Measurements from ENCODE around the gene TARBP2. TPM values are rescaled to one million over a fixed set of nuclear protein-coding genes. Genes with fewer than 3 reads are reported as not detected.

Gene TARBP2
- total RNA-seq, 2 experiments from 2014 or later, result 51.5 to 53.6 TPM

DNA sequence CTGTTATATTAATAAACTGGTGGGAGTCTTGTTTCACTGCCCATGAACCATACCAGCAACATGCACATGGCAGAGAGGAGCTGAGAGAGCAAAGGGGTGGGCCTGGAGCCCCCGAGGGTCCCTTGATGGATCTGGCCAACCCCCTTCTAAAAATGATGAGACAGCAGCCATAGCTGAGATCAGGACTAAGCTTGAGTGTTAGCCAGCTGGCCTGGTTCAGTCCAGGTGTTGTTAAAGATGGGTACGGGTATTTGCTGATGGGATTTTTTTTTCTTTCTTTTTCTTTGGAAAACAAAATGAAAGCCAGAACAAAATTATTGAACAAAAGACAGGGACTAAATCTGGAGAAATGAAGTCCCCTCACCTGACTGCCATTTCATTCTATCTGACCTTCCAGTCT is 33.2 kb upstream of the TARBP2 start:
- POLR2A ChIA-PET, result interaction anchor here (0.7 to 0.9 kb wide), 2 partner anchors 16 to 33 kb away, joined by 3 to 4 read pairs; partner anchors contain the start of gene TARBP2

DNA sequence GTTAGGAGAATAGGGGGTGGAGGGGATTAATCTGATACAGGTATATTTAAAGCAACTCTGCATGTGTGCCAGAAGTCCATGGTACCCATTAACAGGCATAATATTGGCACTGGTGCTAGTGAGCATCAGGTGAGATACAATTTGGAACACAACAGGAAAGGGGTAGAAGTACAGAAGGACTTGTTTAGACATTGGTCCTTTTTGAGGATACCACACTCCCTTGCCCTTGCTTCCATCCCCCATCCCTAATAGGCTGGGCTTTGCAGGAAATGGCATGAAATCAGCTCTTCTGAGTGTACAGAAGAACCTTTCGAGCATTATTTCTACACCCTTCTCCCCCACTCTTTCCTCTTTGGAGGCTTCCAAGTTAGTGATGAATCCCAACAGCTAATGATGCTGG is 32.8 kb upstream of the TARBP2 start:
- ChIA-PET CTCF (no interaction called here), POLR2A (interaction anchor here (0.6 to 0.9 kb wide), 2 partner anchors 8 to 33 kb away, joined by 3 to 4 read pairs; partner anchors contain the start of gene TARBP2)

More for the DNA sequence above, 33.2 kb upstream of the TARBP2 start:
- CTCF ChIA-PET, result no interaction called here

DNA sequence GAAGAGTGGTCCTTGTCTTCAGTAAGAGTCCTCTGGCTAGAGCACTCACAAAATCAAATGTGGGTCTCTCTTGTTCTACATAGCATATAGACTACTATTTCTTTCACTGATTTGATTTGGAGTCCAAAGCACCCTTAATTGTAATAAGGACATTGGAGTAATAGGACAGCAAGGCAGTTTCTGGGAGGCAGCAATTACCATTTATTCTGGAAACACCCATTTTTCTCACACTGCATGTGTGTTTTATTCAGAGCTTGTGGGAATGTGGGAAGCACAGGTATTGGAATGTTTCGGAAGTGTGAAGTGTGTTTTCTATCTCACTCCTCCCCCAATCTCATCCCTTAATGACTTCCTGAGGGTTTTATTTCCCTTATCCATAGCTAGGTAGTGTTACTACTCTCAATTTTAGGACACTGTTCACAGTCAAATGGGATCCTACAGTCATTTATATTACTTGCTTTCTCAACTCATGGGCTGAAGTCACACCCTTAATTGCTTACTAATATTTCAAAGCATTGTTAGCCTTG is 29.0 kb upstream of the TARBP2 start:
- CTCF ChIA-PET, result interaction anchor here (0.5 to 1.5 kb wide), 4 partner anchors 15 to 136 kb away, joined by 3 read pairs; partner anchors contain the start of genes AMHR2 and SP7
- POLR2A ChIA-PET, result interaction anchor here (0.6 kb wide), 2 partner anchors 36 to 204 kb away, joined by 10 read pairs; no protein-coding TSS in a partner anchor

DNA sequence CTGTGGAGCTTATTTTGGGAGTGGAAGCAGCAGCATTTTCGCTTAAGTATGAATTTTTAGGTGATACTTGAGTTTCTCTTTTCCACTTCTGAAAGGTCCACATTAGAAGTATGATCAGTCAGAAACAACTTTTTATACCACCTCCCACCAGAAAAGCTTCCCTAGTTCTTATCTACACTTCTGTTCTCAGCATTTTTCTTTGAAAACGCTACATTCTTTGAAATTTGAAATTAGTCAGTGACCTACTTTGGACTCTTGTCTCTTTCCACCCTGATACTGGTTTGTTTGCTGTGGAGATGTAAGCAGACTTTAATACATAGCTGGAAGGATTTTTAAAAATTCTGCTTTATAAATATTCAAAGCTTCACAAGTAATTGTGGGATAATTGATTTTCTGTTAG is 27.0 kb upstream of the TARBP2 start:
- POLR2A ChIA-PET, result interaction anchor here (0.6 to 2.8 kb wide), 2 partner anchors 19 to 149 kb away, joined by 6 to 13 read pairs; no protein-coding TSS in a partner anchor
- CTCF ChIA-PET, result interaction anchor here (0.6 to 3.0 kb wide), 8 partner anchors 8 to 150 kb away, joined by 3 to 11 read pairs (median 4); no protein-coding TSS in a partner anchor

DNA sequence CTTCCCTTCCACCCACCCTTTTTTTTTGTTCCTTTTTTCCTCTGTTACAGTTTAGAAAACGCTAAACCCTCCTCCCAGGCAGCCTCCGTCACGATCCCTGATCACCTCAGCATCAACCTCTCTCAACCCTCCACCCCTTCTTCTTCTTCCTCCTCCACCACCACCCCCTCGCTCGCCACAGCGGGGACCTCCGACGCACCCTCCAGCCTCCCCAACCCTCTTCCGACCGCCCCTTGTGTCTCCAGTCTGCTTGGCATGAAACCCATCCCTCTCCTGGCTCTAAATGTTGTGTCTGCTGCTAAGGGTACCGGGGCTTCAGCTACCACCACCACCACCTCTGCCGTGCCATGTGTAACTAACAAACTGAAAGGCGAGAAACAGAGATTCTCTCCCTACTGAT is 26.3 kb upstream of the TARBP2 start:
- CTCF ChIA-PET, result interaction anchor here (1.0 to 3.0 kb wide), 4 partner anchors 9 to 150 kb away, joined by 3 to 11 read pairs (median 5); no protein-coding TSS in a partner anchor
- POLR2A ChIA-PET, result interaction anchor here (0.5 to 2.8 kb wide), 3 partner anchors 14 to 26 kb away, joined by 3 to 13 read pairs (median 3); partner anchors contain the start of gene TARBP2

DNA sequence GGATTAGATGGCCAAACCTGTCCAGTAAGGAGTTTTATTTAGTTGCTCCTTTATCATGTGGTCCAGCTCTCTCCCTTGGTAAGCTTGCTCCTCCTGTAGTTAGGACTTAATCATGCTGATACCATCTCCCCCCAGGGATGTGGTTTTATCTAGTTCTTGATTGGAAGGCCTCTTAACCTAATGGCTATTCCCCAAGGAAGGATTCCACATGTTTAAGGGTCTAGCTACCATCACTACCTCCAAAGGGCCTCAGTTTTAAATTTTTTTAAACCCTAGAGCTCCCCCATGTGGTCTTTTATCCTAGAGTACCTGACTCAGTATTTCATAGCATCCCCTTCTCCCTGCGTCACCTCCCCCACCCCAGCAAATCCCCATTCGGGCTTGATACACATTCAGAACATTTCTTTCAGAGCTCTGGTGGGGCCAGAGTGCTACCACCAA is 24.3 kb upstream of the TARBP2 start:
- ChIA-PET POLR2A (interaction anchor here (0.6 to 1.4 kb wide), 2 partner anchors 8 to 24 kb away, joined by 3 to 5 read pairs; partner anchors contain the start of gene TARBP2), CTCF (interaction anchor here (0.7 to 3.0 kb wide), 7 partner anchors 10 to 32 kb away, joined by 3 to 11 read pairs (median 3); no protein-coding TSS in a partner anchor)

DNA sequence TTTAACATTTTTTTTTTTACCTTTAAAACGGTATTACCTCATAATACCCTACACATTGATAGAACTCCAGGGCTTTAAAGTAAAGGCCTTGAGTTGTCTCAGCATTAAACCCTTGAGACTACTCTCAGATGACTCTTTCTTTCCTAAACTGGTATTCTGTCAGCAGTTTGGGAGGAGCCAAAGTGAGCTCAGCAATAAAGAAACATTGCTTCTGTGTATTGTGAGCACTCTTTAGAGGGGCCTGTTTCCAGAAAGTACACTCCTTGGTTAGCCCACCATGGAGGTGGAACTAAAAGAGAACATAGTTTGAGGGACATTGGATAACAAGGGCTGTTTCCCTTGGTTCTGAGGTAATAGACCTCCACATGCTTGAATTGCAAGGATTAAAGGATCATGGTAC is 22.2 kb upstream of the TARBP2 start:
- ChIA-PET POLR2A (interaction anchor here (0.6 to 1.6 kb wide), 5 partner anchors 13 to 183 kb away, joined by 3 to 8 read pairs (median 3); no protein-coding TSS in a partner anchor), CTCF (interaction anchor here (0.9 to 1.7 kb wide), 7 partner anchors 9 to 127 kb away, joined by 3 to 5 read pairs (median 4); partner anchors contain the start of gene TARBP2)

DNA sequence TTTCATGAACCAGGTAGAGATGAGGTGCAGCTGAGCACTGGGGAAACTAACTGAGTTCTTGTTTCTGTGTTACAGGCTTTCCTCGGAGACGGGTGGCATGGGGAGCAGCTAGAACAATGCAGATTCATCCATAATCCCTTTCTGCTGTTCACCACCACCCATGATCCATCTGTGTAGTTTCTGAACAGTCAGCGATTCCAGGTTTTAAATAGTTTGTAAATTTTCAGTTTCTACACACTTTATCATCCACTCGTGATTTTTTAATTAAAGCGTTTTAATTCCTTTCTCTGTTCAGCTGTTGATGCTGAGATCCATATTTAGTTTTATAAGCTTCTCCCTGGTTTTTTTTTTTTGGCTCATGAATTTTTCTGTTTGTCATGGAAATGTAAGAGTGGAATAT is 21.8 kb upstream of the TARBP2 start:
- POLR2A ChIA-PET, result interaction anchor here (0.6 kb wide), 4 partner anchors 20 to 184 kb away, joined by 3 to 8 read pairs (median 5); no protein-coding TSS in a partner anchor
- CTCF ChIA-PET, result interaction anchor here (1.0 to 1.7 kb wide), 4 partner anchors 13 to 127 kb away, joined by 3 to 4 read pairs (median 4); partner anchors contain the start of gene TARBP2

DNA sequence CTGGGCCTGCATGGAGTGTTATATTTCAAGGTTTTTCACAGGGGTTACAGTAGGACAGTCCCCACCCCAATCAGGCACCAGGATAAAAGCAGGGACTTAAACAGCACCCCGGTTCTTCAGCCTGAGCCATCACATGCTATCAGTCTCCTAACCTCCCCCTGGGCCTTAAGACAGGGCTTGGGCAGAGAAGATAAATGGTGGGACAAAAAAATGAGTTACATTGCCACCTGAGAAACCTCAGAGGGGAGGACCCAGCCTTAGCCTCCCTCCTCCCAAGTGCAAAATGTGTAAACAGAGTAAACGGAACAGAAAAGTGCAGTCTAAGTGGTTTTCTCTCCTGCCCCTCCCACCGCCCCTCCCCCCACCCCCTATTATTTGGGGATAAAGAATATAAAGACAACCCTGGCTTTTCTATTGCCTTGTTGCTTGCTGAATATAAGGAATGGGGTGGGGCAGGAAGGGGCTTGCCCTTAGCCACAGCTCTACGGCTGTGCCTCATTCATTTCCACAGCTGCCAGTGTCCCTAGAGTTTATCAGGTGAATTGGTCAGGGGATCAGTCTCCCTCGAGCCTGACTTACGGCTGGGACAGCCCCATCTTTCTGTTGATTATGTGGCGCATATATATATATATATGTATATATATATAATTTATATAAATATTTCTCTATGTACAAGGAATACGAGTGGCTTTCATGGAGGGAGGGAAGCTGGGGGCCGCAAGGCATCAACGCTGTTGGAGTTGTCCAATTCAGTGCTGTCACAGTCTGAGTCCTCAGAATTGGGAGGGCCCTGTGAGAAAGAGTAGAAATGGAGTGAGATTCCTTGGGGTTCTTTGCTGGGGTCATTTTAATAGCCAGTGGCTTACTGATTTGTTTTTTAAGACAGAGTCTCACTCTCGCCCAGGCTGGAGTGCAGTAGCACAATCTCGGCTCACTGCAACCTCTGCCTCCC is 20.3 kb upstream of the TARBP2 start:
- ChIA-PET POLR2A (interaction anchor here (1.4 kb wide), 1 partner anchor 22 kb away, joined by 3 read pairs; no protein-coding TSS in a partner anchor), CTCF (interaction anchor here (0.8 to 1.7 kb wide), 2 partner anchors 14 to 129 kb away, joined by 3 read pairs; no protein-coding TSS in a partner anchor)

DNA sequence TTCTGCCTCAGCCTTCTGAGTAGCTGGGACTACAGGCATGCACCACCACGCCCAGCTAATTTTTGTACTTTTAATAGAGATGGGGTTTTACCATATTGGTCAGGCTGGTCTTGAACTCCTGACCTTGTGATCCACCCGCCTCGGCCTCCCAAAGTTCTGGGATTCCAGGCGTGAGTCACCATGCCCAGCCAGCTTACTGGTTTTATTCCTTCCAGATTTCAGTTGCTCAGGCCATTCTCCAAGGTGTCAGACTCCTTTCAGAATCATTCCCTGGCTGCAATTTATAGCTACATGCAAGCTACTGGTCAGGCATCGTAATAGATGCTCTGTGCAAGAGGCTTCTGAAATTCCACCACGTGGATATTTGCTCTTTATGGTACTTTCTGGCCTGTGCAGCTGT is 19.6 kb upstream of the TARBP2 start:
- CTCF ChIA-PET, result interaction anchor here (0.7 to 2.3 kb wide), 5 partner anchors 7 to 129 kb away, joined by 3 to 5 read pairs (median 3); no protein-coding TSS in a partner anchor
- POLR2A ChIA-PET, result interaction anchor here (0.7 to 1.4 kb wide), 2 partner anchors 23 to 109 kb away, joined by 3 to 5 read pairs; no protein-coding TSS in a partner anchor

DNA sequence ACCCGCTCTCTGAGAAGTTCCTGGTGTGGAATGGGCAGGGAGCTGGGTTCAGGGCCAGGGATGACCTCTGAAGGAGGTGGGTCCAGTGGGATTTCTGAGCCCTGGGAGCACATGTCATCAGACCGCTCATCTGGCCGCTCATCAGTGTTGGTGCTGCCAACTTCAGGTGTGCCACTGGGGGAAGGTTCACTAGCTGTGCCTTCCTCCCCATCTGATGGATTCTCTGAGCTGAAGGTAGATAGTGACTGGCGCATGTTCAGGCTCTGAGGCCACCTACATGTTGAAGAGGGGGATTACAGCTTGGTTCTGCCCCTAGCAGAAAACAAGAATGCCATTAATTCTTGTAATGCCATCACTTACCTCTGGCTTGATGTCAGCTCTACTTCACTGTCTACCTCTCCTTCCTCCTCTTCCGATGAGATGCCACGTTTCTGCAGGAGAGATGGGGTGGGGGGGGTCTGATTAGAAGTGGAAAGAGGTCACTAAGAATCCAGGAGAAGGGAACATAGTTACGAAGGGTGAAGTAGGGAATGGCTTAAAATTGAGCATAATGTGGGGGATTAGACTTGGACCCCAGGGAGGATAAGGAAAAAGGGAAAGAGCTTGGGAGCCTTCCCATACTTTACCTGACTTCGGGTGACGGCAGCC is 19.0 kb upstream of the TARBP2 start:
- ChIA-PET POLR2A (interaction anchor here (0.6 to 1.4 kb wide), 6 partner anchors 10 to 138 kb away, joined by 3 to 7 read pairs (median 3); partner anchors contain the start of gene TARBP2), CTCF (interaction anchor here (0.7 to 2.3 kb wide), 6 partner anchors 8 to 130 kb away, joined by 3 to 5 read pairs (median 4); no protein-coding TSS in a partner anchor)

DNA sequence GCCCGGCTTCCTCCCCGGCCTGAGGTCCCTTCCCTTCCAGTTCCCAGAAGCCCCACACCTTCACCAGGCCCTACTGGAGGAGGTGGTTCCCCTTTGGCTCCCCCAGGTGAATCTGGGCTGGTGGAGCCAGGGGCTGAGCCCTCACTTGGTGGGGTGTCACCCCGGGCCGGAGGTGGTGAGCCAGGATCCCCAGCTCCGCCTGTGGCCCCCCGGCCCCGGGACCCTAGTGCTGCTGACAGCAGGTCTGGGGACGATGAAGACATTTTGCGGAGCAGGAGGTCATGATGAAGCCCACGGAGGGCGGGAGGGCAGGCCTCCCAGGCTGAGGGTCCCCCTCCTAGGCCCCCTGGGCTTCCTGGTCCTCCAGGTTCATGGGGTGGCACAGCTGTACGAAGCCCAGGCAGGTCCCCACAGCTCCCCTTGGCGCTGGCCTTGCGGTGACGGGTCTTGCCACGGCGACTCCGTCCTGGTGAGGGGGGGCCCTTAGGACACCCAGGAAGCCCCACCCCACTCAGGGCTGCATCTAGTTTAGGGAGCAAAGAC is 18.4 kb upstream of the TARBP2 start:
- CTCF ChIA-PET, result interaction anchor here (1.2 to 2.3 kb wide), 4 partner anchors 9 to 32 kb away, joined by 3 to 5 read pairs (median 4); no protein-coding TSS in a partner anchor
- POLR2A ChIA-PET, result interaction anchor here (0.6 to 1.4 kb wide), 5 partner anchors 9 to 138 kb away, joined by 3 to 7 read pairs (median 3); partner anchors contain the start of gene TARBP2

DNA sequence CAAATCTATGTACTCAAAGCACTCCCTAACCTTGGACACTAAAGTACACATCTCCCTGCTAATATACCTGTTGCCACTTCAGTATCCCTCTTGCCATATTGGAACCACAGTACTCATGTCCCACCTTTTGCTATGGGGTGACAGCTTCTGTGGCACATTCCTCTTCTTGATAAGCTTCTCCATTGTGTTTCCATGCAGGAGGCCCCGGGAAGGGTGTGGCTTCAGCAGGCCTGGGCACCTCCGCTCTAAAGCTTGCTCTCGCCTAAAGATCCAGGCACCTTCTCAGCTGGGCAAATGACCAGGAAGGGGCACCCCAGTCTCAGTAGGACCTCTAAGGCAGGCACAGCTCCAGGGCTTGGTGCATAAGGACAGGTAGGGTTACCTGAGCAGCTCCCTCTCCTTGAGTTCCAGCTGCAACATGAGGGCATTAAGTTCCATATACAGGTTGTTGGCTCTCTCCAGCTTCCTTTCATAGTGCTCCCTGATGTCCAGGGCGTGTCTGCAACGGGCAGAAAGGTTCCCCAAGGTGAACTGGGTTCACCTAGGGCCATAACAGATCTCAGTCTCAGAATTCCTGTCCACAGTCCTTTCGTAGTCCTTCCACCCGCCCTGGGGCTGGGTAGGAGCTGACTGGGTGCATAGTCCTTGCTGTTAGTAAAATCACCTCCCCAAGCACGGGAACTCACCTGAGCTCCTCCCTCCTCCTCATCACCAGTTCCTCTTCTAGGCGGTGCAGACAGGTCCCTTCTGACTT is 17.7 kb upstream of the TARBP2 start:
- CTCF ChIA-PET, result interaction anchor here (2.0 to 2.3 kb wide), 2 partner anchors 9 to 33 kb away, joined by 5 read pairs; no protein-coding TSS in a partner anchor
- POLR2A ChIA-PET, result interaction anchor here (0.5 to 1.4 kb wide), 3 partner anchors 8 to 23 kb away, joined by 3 to 7 read pairs (median 3); no protein-coding TSS in a partner anchor

DNA sequence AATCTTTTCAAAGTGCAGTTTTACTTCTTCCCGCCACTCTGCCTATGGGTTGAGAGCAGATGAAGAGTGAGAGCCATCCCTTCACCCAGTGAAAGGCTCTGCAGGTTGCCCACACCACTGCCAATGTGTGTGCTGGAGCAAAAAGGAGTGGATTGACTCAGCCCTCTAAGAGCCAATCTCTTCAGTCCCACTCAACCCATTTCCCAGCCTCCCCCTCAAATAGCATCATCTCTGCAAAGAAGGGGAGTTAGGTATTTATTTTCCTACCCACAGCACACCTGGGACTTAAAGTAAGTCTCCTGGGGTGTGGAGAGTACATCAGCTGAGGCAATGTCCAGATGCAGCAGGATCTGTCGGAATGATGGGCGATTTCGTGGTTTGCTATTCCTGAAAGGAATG is 17.1 kb upstream of the TARBP2 start:
- ChIA-PET POLR2A (no interaction called here), CTCF (interaction anchor here (2.0 kb wide), 1 partner anchor 8 kb away, joined by 5 read pairs; no protein-coding TSS in a partner anchor)

DNA sequence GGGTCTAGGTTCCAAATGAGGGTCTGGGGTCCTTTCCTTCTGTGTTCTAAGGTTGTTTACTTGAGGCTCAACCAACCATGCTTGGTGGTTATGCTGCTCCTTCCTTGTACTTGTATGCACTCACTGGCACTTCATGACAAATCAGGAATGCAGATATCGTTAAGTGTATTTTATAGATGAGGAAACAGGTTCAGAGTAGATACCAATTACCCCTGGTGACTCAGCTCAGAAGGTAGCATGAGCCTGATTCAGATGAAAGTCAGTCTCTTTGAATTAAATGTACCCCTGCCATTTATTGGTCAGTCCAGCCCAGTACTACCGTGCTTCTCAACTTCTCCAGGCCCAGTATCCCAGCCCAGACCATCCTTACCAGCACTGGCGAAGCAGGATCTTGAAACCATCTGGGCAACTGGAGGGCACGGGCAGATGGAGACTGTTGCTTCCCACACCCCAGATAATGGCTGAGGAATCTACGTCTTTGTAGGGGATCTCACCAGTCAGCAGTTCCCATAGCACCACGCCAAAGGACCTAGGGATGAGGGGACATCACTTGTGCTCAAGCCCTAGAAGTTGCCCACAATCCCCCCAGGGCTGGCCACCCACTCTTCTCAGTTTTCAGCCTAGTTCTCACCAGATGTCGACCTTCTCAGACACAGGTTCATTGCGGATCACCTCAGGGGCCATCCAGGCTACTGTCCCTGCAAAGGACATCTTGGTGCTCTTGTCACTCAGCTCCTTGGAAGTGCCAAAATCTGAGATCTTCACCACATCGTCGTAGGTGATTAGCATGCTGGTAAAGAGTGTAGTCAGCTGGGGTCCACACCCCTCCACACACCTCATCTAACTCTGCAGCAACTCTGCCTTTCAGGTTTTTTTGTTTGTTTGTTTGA is 16.2 kb upstream of the TARBP2 start:
- ChIA-PET CTCF (no interaction called here), POLR2A (no interaction called here)

Data from activated CD8-positive, alpha-beta memory T cell treated with anti-CD3 and anti-CD28 coated beads for 36 hours (primary cell).